Stimulated activated naive CD8-positive, alpha-beta T cell treated with anti-CD3 and anti-CD28 coated beads, Interleukin-15, amount 100 ng/mL, for 72 hours (primary cell): ENCODE data around the gene XCL2.
A peak's percentile ranks its signal among the peaks of the same experiment; 100 is the strongest.
"Not testable (repeated sequence)": the region's sequence is repeated elsewhere in the genome, so short reads cannot be mapped to it uniquely, and the experiment has no call there.

Experiments used
- ATAC-seq: fragments of 150-1000 bp; cut with Tn5 transposase; 2 replicates; pipeline ENCODE4 v1.10.0; 2021; ENCODE audit warnings: mild to moderate bottlenecking, moderate library complexity
- DNase-seq, 2 donors: peaks; one replicate each; pipeline ENCODE4 v3.0.0; 2021 to 2022
- H3K27ac Mint-ChIP-seq, 2 donors: one replicate each; pipeline ENCODE4 v1.8.0; 2022; ENCODE audit warnings: mild to moderate bottlenecking in 2 of 2, mixed read lengths in 2 of 2, moderate library complexity in 2 of 2
- H3K27me3 Mint-ChIP-seq: one replicate; pipeline ENCODE4 v1.8.0; 2022; ENCODE audit warnings: mixed read lengths
- H3K4me1 Mint-ChIP-seq: one replicate; pipeline ENCODE4 v1.8.0; 2022; ENCODE audit warnings: mild to moderate bottlenecking, mixed read lengths
- H3K4me3 Mint-ChIP-seq, 2 donors: one replicate each; pipeline ENCODE4 v1.8.0; 2022; ENCODE audit warnings: mild to moderate bottlenecking in 2 of 2, mixed read lengths in 2 of 2, moderate library complexity in 1 of 2
- H3K9me3 Mint-ChIP-seq, 2 donors: one replicate each; pipeline ENCODE4 v1.8.0; 2022; ENCODE audit warnings: mixed read lengths in 2 of 2

Gene XCL2

GRCh38 chr1:168543840-168544498, at the start of gene XCL2:
TSS of gene XCL2 (minus strand) at chr1:168543997. CDS start at chr1:168543964, 33 bp downstream.
- peaks cover 38% of the 10 kb centered on the region for H3K4me1 Mint-ChIP-seq
- H3K27ac Mint-ChIP-seq = peak within 1 kb of the TSS; percentile 95 to 98
- peak; percentile 90 for ATAC-seq
- H3K27me3 Mint-ChIP-seq = not testable (repeated sequence)
- DNase-seq = peak in 1 of 2 donors; percentile 31
- peak within 1 kb of the TSS; percentile 83 to 92 for H3K4me3 Mint-ChIP-seq
- H3K9me3 Mint-ChIP-seq = peaks cover 7 to 13% of the 10 kb centered on the region in 2 donors

- no peak overlapping the region for H3K27ac Mint-ChIP-seq
- no peaks in the 10 kb centered on the region for H3K4me1 Mint-ChIP-seq
- DNase-seq = no peak
- H3K27me3 Mint-ChIP-seq = no peaks in the 10 kb centered on the region
- peaks cover 11 to 14% of the 10 kb centered on the region in 2 donors for H3K9me3 Mint-ChIP-seq
- ATAC-seq = no peak
- no peak overlapping the region for H3K4me3 Mint-ChIP-seq
Observed at GRCh38 chr1:168591641-168592250, 47.9 kb upstream of the XCL2 start.

GRCh38 chr1:168591066-168591465, 47.3 kb upstream of the XCL2 start:
- H3K27ac Mint-ChIP-seq = no peak overlapping the region
- no peaks in the 10 kb centered on the region for H3K4me1 Mint-ChIP-seq
- peaks cover 11 to 14% of the 10 kb centered on the region in 2 donors for H3K9me3 Mint-ChIP-seq
- H3K4me3 Mint-ChIP-seq = no peak overlapping the region
- H3K27me3 Mint-ChIP-seq = no peaks in the 10 kb centered on the region
- no peak for DNase-seq
- ATAC-seq = no peak

GRCh38 chr1:168589167-168589566, 45.4 kb upstream of the XCL2 start:
- Mint-ChIP-seq H3K4me3 (no peak overlapping the region), H3K9me3 (peaks cover 11 to 14% of the 10 kb centered on the region in 2 donors), H3K27ac (no peak overlapping the region), H3K27me3 (no peaks in the 10 kb centered on the region), H3K4me1 (no peaks in the 10 kb centered on the region)
- DNase-seq (no peak), ATAC-seq (no peak)

GRCh38 chr1:168585937-168586336, 42.1 kb upstream of the XCL2 start:
- Mint-ChIP-seq H3K27ac (no peak overlapping the region), H3K4me1 (no peaks in the 10 kb centered on the region), H3K9me3 (peaks cover 11 to 14% of the 10 kb centered on the region in 2 donors), H3K27me3 (no peaks in the 10 kb centered on the region), H3K4me3 (no peak overlapping the region)
- ATAC-seq (no peak), DNase-seq (no peak)

GRCh38 chr1:168585191-168585590, 41.4 kb upstream of the XCL2 start:
- DNase-seq = no peak

GRCh38 chr1:168583571-168583970, 39.8 kb upstream of the XCL2 start:
- no peak for DNase-seq
- no peak overlapping the region for H3K27ac Mint-ChIP-seq
- no peaks in the 10 kb centered on the region for H3K27me3 Mint-ChIP-seq
- ATAC-seq = no peak
- H3K9me3 Mint-ChIP-seq = peaks cover 11 to 14% of the 10 kb centered on the region in 2 donors
- H3K4me3 Mint-ChIP-seq = no peak overlapping the region
- peaks cover 10% of the 10 kb centered on the region for H3K4me1 Mint-ChIP-seq

More at GRCh38 chr1:168585191-168585590, 41.4 kb upstream of the XCL2 start:
- no peaks in the 10 kb centered on the region for H3K4me1 Mint-ChIP-seq
- no peaks in the 10 kb centered on the region for H3K27me3 Mint-ChIP-seq
- ATAC-seq = no peak
- H3K27ac Mint-ChIP-seq = no peak overlapping the region
- peaks cover 11 to 14% of the 10 kb centered on the region in 2 donors for H3K9me3 Mint-ChIP-seq
- no peak overlapping the region for H3K4me3 Mint-ChIP-seq

GRCh38 chr1:168582688-168583336, 39.0 kb upstream of the XCL2 start:
- Mint-ChIP-seq H3K27me3 (no peaks in the 10 kb centered on the region), H3K4me3 (no peak overlapping the region), H3K4me1 (peaks cover 12% of the 10 kb centered on the region), H3K27ac (no peak overlapping the region), H3K9me3 (peaks cover 8% of the 10 kb centered on the region in 2 donors)
- DNase-seq (no peak), ATAC-seq (no peak)

- ATAC-seq = no peak
- DNase-seq = no peak
- no peak overlapping the region for H3K4me3 Mint-ChIP-seq
- no peak overlapping the region for H3K27ac Mint-ChIP-seq
- H3K4me1 Mint-ChIP-seq = peaks cover 12% of the 10 kb centered on the region
- H3K27me3 Mint-ChIP-seq = no peaks in the 10 kb centered on the region
- H3K9me3 Mint-ChIP-seq = peaks cover 0 to 2% of the 10 kb centered on the region in 2 donors
Observed at GRCh38 chr1:168581817-168582572, 38.2 kb upstream of the XCL2 start.

GRCh38 chr1:168580991-168581390, 37.2 kb upstream of the XCL2 start:
- not testable (repeated sequence) for H3K9me3 Mint-ChIP-seq, ATAC-seq, H3K27ac Mint-ChIP-seq, DNase-seq, H3K4me3 Mint-ChIP-seq, H3K27me3 Mint-ChIP-seq
- H3K4me1 Mint-ChIP-seq = peaks cover 18% of the 10 kb centered on the region

GRCh38 chr1:168580290-168580689, 36.5 kb upstream of the XCL2 start:
- peak; percentile 64 for ATAC-seq
- peak in 1 of 2 donors; percentile 29 for DNase-seq
- H3K27me3 Mint-ChIP-seq, H3K9me3 Mint-ChIP-seq, H3K27ac Mint-ChIP-seq, H3K4me3 Mint-ChIP-seq: not testable (repeated sequence)
- H3K4me1 Mint-ChIP-seq = peaks cover 18% of the 10 kb centered on the region

- H3K27me3 Mint-ChIP-seq, H3K9me3 Mint-ChIP-seq, DNase-seq: not testable (repeated sequence)
- ATAC-seq = peak; percentile 53
- H3K4me3 Mint-ChIP-seq = peak overlapping the region; percentile 65 to 80
- peaks cover 32% of the 10 kb centered on the region for H3K4me1 Mint-ChIP-seq
- H3K27ac Mint-ChIP-seq = peak overlapping the region in 1 of 2 donors; percentile 52
Observed at GRCh38 chr1:168578531-168579185, 34.9 kb upstream of the XCL2 start.

GRCh38 chr1:168576245-168576688, 32.5 kb upstream of the XCL2 start, which contains the start of gene XCL1:
TSS of gene XCL1 (plus strand) at chr1:168576605. CDS start at chr1:168576638, 33 bp downstream.
- Mint-ChIP-seq H3K4me3 (peak within 1 kb of the TSS; percentile 81 to 86), H3K4me1 (peaks cover 43% of the 10 kb centered on the region), H3K27ac (peak within 1 kb of the TSS; percentile 93)
- H3K27me3 Mint-ChIP-seq, H3K9me3 Mint-ChIP-seq: not testable (repeated sequence)
- DNase-seq = peak; percentile 36 to 70
- peak; percentile 86 for ATAC-seq

- DNase-seq, H3K27ac Mint-ChIP-seq, H3K27me3 Mint-ChIP-seq, ATAC-seq, H3K4me3 Mint-ChIP-seq, H3K9me3 Mint-ChIP-seq: not testable (repeated sequence)
- peaks cover 39% of the 10 kb centered on the region for H3K4me1 Mint-ChIP-seq
Observed at GRCh38 chr1:168574234-168574633, 30.4 kb upstream of the XCL2 start.

GRCh38 chr1:168572633-168573032, 28.8 kb upstream of the XCL2 start:
- peaks cover 0 to 6% of the 10 kb centered on the region in 2 donors for H3K9me3 Mint-ChIP-seq

More at GRCh38 chr1:168572633-168573032, 28.8 kb upstream of the XCL2 start:
- Mint-ChIP-seq H3K4me3 (no peak overlapping the region), H3K27ac (no peak overlapping the region), H3K4me1 (peaks cover 31% of the 10 kb centered on the region), H3K27me3 (no peaks in the 10 kb centered on the region)
- DNase-seq (no peak), ATAC-seq (no peak)
